ENCODE measurements around the gene ATP2C2. TPM values are rescaled to one million over a fixed set of nuclear protein-coding genes. Genes with fewer than 3 reads are reported as not detected.

The ATP2C2 gene
- total and polyA plus RNA-seq, 2 of the 8 experiments (the other 6 are each of a cell fraction or from before 2014, with no cell fraction given) = 1.2 to 2.8 TPM

DNA sequence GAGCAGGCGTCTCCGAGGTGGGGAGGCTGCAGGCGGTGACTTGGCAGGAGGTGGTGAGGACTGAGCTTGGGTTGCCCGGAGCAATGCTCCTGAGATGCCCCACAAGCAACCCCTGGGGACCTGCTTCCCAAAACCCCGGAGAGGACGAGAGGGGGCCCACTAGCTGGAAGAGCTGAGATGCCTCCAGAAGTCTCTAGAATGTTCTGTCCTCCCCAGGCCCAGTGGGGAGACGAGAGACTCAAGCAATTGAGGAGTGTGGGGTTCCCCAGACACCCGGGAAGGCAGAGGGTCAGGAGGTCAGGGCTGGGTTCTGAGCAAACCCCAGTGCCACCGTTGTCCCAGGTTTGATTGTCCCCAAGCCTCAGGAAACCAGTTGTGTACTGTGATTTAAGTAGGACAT is 21.2 kb upstream of the ATP2C2 start:
- H3K56ac ChIP-seq (replicated peaks; ENCODE audit: insufficient read length, low read depth, low read length) = no peak overlapping the region
- no peak overlapping the region for H2BK15ac ChIP-seq (ENCODE audit: low read length)
- no peak overlapping the region for H2BK120ac ChIP-seq (replicated peaks; ENCODE audit: low read depth, low read length)
- WGBS, 2 experiments (ENCODE audit: extremely low coverage in 1 of 2, insufficient coverage in 1 of 2, insufficient read length in 1 of 2, insufficient replicate concordance in 2 of 2, low coverage in 1 of 2, low lambda C conversion rate in 2 of 2, missing lambda C conversion rate in 1 of 2) = 94% methylated on average over 8 of the region's 9 CpGs; no CpG with 5 or more reads in 1 of the 2 experiments
- H3K9me3 ChIP-seq (ENCODE audit: insufficient read depth in 2 of 2, low read depth in 1 of 2, low read length in 1 of 2) = no peaks in the 10 kb centered on the region
- no peak overlapping the region for H4K91ac ChIP-seq (replicated peaks; ENCODE audit: insufficient read length, low read length)
- no peak overlapping the region for H2BK5ac ChIP-seq (ENCODE audit: low read depth, low read length)
- H3K36me3 ChIP-seq (ENCODE audit: control insufficient read depth in 2 of 4, insufficient read depth in 4 of 4, low read length in 3 of 4) = no peaks in the 10 kb centered on the region
- H3K4me2 ChIP-seq (ENCODE audit: insufficient read depth in 1 of 2, low read depth in 2 of 2, low read length in 2 of 2) = no peak overlapping the region
- POLR2A ChIA-PET (ENCODE audit: partially characterized antibody) = no interaction called here
- H3K4ac ChIP-seq (replicated peaks; ENCODE audit: insufficient read length, low read depth, low read length) = no peak overlapping the region
- H3K14ac ChIP-seq (ENCODE audit: insufficient read length) = no peak overlapping the region
- no peak overlapping the region for H3K18ac ChIP-seq (ENCODE audit: extremely low read depth, low read length)
- no peaks in the 10 kb centered on the region for H3K27me3 ChIP-seq (replicated peaks in 1 of 4; ENCODE audit: control insufficient read depth in 3 of 4, extremely low read depth in 1 of 4, insufficient read depth in 3 of 4, low read length in 3 of 4)
- H2AFZ ChIP-seq (ENCODE audit: low read length) = no peak overlapping the region
- H3K23me2 ChIP-seq (ENCODE audit: low read depth, low read length) = no peaks in the 10 kb centered on the region
- H3K79me2 ChIP-seq (ENCODE audit: control insufficient read depth in 1 of 2, insufficient read depth in 2 of 2, low read length in 2 of 2) = no peaks in the 10 kb centered on the region
- CTCF ChIA-PET (ENCODE audit: partially characterized antibody) = interaction anchor here (0.7 kb wide), 1 partner anchor 149 kb away, joined by 3 read pairs; no protein-coding TSS in a partner anchor
- no peak overlapping the region for H2BK20ac ChIP-seq (ENCODE audit: low read length)
- no peak overlapping the region for H3K4me3 ChIP-seq (ENCODE audit: extremely low read depth in 1 of 4, insufficient read depth in 2 of 4, low read depth in 3 of 4, low read length in 4 of 4)
- DNase-seq (ENCODE audit: low read depth in 1 of 2, low spot score in 2 of 2) (no peak), FAIRE-seq (no peak)
- H3K9ac ChIP-seq (replicated peaks in 1 of 4; ENCODE audit: extremely low read depth in 1 of 4, low read depth in 3 of 4, low read length in 3 of 4) = no peak overlapping the region
- H3K27ac ChIP-seq (ENCODE audit: low read depth, low read length) = no peak overlapping the region
- no peaks in the 10 kb centered on the region for H3K79me1 ChIP-seq (ENCODE audit: low read depth, low read length)
- no peak overlapping the region for H4K5ac ChIP-seq (ENCODE audit: insufficient read length, low read depth, low read length)
- no peak overlapping the region for H2AK5ac ChIP-seq (ENCODE audit: low read depth, low read length)
- no peak overlapping the region for H3K23ac ChIP-seq (ENCODE audit: insufficient read length)
- no peaks in the 10 kb centered on the region for H4K20me1 ChIP-seq (replicated peaks in 1 of 2; ENCODE audit: control insufficient read depth in 1 of 2, insufficient read depth in 2 of 2, low read length in 2 of 2)
- peaks cover 0 to 3% (median 1%) of the 10 kb centered on the region in 4 experiments; a peak in 1 of 7 replicates for H3K4me1 ChIP-seq (replicated peaks in 1 of 4; ENCODE audit: control insufficient read depth in 3 of 4, insufficient read depth in 4 of 4, low read length in 3 of 4)
- H2BK12ac ChIP-seq (ENCODE audit: low read depth, low read length) = no peak overlapping the region
- no peak overlapping the region for H4K8ac ChIP-seq (ENCODE audit: extremely low read depth, insufficient read depth, low read length)
- TF ChIP-seq MAFK (IDR thresholded peaks at IDR 0.05; ENCODE audit: low read depth, low read length) (no peak), HDAC2 (IDR thresholded peaks at IDR 0.05; ENCODE audit: borderline replicate concordance in 1 of 2, low read depth in 2 of 2, low read length in 2 of 2) (no peak), CREB1 (IDR thresholded peaks at IDR 0.05) (no peak), SP1 (IDR thresholded peaks at IDR 0.05; ENCODE audit: low read depth, low read length) (no peak), CEBPB (IDR thresholded peaks at IDR 0.05; ENCODE audit: low read depth, low read length) (no peak), RBBP5 (IDR thresholded peaks at IDR 0.05; ENCODE audit: borderline replicate concordance, low read depth, low read length) (no peak), POLR2A (IDR thresholded peaks at IDR 0.05; ENCODE audit: control extremely low read depth in 1 of 2, low read depth in 2 of 2, low read length in 2 of 2) (no peak), CBX5 (IDR thresholded peaks at IDR 0.05; ENCODE audit: low read depth, low read length) (no peak), POU5F1 (IDR thresholded peaks at IDR 0.05; ENCODE audit: low read depth, low read length) (no peak), CBX8 (IDR thresholded peaks at IDR 0.05; ENCODE audit: borderline replicate concordance, low read depth, low read length) (no peak), SIRT6 (IDR thresholded peaks at IDR 0.05; ENCODE audit: low read length) (no peak), JUND (IDR thresholded peaks at IDR 0.05; ENCODE audit: low read length) (no peak), PHF8 (conservative IDR thresholded peaks at IDR 0.05; ENCODE audit: low read depth, low read length) (no peak)
- TF ChIP-seq, protein P1, sequence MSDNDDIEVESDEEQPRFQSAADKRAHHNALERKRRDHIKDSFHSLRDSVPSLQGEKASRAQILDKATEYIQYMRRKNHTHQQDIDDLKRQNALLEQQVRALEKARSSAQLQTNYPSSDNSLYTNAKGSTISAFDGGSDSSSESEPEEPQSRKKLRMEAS (IDR thresholded peaks at IDR 0.05) = no peak
- TF ChIP-seq, protein P2, sequence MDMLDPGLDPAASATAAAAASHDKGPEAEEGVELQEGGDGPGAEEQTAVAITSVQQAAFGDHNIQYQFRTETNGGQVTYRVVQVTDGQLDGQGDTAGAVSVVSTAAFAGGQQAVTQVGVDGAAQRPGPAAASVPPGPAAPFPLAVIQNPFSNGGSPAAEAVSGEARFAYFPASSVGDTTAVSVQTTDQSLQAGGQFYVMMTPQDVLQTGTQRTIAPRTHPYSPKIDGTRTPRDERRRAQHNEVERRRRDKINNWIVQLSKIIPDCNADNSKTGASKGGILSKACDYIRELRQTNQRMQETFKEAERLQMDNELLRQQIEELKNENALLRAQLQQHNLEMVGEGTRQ (IDR thresholded peaks at IDR 0.05; ENCODE audit: low read length) = no peak

Measured in H1 (cell line).